Kidney epithelial cell (primary cell): Measurements from ENCODE around the gene RPS26. TPM values are rescaled to one million over a fixed set of nuclear protein-coding genes. Genes with fewer than 3 reads are reported as not detected.

Experiments
- DNase-seq: peaks from one replicate; pipeline ENCODE4 v3.0.0-alpha.2; 2010; ENCODE audit warnings: low read depth
- H3K27me3 ChIP-seq: 2 replicates; pipeline ENCODE4 v1.6.0; 2011; ENCODE audit warnings: low read length; ENCODE audit not compliant: control insufficient read depth, insufficient read depth
- H3K36me3 ChIP-seq: 2 replicates; pipeline ENCODE4 v1.5.1; 2011; ENCODE audit warnings: low read length; ENCODE audit not compliant: control insufficient read depth, insufficient read depth
- H3K4me3 ChIP-seq: 2 replicates; pipeline ENCODE4 v1.5.1; 2011; ENCODE audit warnings: low read depth, mild to moderate bottlenecking, control low read depth, low read length
- total RNA-seq: library from RNA; depleted of rRNA; stranded (reverse); fragments of >200 nt; gene quantifications from 2 replicates; pipeline ENCODE4 v1.2.3, GENCODE V29; 2015
- TF ChIP-seq, protein P1 (sequence below): IDR thresholded peaks from 2 replicates; pipeline ENCODE4 v1.5.1; 2011; ENCODE audit warnings: mild to moderate bottlenecking, moderate library complexity, low read length, control low read depth, inconsistent platforms; ENCODE audit not compliant: insufficient read depth, poor library complexity, severe bottlenecking

Gene RPS26
- total RNA-seq, 1 donor from 2014 or later: 1,382 TPM

DNA sequence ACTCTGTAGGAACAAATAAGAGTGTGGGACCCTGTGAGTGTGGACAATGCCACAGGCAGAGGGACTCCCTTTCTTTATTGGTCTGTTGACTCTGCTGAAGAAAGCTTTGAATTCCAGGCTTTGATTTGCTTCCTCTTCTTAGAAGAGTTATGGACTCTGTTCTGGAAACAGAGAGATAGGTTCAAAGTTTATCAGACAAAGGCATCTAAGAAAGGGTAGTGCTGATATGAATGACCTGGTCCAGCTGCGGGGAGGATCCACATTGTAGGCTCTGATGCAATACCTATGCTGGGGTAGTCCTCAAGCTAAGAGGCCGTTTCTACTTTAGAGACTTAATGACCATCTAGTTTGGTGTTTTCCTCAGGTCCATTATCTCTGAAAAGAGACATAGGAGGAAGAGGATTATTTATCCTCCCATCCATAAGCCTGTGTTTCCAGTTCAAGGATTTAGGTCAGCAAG is 31.6 kb upstream of the RPS26 start:
- no peak for DNase-seq

DNA sequence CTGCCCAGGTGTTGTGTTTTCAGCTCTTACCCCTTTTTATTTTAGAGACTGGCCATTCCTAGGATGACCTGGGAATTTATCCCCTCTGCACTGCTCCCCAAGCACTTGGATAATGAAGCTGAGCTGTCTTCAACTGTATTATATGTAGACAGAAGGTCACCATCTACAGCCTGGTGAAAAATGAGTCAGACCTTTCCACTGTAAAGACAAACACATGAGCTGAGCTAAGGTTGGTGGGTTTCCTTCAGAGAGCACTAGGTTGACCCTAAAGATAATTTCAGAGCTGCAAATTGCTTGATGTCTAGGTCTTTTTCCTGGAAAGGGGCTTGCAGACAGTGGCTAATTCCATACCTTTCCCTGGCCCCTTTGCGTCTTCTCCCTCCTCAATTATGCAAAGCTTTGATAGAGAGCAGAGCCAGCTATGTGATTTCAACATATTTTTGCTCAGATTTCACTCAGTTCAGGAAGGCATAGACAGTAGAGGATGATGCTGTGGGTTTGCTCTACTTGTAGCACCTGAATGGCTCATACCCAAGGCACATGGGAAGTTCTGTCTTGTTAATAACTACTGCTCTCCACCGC is 30.1 kb upstream of the RPS26 start:
- H3K36me3 ChIP-seq: no peaks in the 10 kb centered on the region
- TF ChIP-seq, protein P1, sequence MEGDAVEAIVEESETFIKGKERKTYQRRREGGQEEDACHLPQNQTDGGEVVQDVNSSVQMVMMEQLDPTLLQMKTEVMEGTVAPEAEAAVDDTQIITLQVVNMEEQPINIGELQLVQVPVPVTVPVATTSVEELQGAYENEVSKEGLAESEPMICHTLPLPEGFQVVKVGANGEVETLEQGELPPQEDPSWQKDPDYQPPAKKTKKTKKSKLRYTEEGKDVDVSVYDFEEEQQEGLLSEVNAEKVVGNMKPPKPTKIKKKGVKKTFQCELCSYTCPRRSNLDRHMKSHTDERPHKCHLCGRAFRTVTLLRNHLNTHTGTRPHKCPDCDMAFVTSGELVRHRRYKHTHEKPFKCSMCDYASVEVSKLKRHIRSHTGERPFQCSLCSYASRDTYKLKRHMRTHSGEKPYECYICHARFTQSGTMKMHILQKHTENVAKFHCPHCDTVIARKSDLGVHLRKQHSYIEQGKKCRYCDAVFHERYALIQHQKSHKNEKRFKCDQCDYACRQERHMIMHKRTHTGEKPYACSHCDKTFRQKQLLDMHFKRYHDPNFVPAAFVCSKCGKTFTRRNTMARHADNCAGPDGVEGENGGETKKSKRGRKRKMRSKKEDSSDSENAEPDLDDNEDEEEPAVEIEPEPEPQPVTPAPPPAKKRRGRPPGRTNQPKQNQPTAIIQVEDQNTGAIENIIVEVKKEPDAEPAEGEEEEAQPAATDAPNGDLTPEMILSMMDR: no peak
- H3K4me3 ChIP-seq: no peak overlapping the region
- no peak for DNase-seq
- H3K27me3 ChIP-seq: no peaks in the 10 kb centered on the region

More for the DNA sequence above, 31.6 kb upstream of the RPS26 start:
- H3K4me3 ChIP-seq: no peak overlapping the region
- TF ChIP-seq, protein P1: no peak
- no peaks in the 10 kb centered on the region for H3K36me3 ChIP-seq
- H3K27me3 ChIP-seq: no peaks in the 10 kb centered on the region

DNA sequence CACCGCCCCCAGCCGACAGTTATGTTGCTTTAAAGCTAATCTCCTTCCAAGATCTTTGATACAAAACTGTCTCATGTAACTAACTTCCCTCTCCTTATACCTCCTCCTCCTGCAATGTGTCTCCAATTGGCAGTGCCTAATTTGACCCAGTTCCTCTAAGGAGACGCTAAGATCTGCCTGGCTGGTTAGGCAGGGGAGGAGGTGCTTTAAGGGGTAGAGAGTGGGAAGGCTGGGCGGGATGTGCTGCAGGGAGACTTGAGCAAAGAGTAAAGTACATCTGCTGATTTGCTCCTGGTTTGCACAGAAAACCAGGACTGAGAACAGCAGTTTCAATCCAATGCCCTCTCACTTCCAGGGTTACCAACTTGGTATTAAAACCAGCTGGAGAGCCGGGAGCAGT is 28.2 kb upstream of the RPS26 start:
- Histone ChIP-seq H3K36me3 (no peaks in the 10 kb centered on the region), H3K4me3 (no peak overlapping the region), H3K27me3 (no peaks in the 10 kb centered on the region)
- no peak for DNase-seq
- TF ChIP-seq, protein P1: no peak

DNA sequence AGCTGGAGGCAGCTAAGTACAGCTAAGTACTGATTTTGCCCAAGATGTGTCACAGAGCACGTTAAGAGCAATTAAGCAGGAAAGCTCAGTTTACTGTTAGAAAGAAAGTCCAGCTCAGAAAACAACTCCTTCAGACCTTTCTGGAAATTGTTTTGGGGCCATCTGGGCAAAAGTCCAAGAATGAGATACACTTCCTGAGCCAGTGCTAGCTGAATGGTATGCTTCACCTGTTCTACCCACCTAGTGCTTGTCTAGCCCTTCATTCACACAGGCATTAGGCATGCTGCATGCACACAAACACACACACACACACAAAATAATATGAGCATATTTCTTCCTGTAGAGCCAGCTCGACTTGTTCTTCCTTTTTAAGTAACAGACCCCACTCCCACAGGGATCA is 27.5 kb upstream of the RPS26 start:
- no peaks in the 10 kb centered on the region for H3K27me3 ChIP-seq
- TF ChIP-seq, protein P1: no peak
- H3K36me3 ChIP-seq: no peaks in the 10 kb centered on the region
- no peak overlapping the region for H3K4me3 ChIP-seq
- no peak for DNase-seq

DNA sequence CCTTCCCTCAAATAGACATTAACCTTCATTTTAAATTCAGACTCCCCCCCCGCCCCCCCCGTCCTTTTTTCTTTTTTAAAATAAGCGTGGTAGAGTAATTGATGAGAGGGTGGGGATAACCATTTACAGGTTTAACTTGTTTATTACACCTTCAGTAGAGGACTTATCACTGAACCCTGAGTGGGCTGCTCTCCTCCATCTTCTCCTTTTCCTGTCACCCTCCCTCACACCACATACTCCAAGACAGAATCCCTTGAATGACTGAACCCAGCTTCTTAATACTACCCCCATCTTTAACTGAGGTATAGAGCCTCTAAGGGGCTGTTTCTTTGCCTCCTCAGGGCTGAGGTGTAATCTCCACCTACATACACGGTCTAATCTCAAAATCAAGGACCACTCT is 24.5 kb upstream of the RPS26 start:
- TF ChIP-seq, protein P1: no peak
- Histone ChIP-seq H3K36me3 (no peaks in the 10 kb centered on the region), H3K27me3 (no peaks in the 10 kb centered on the region), H3K4me3 (no peak overlapping the region)
- DNase-seq: no peak

DNA sequence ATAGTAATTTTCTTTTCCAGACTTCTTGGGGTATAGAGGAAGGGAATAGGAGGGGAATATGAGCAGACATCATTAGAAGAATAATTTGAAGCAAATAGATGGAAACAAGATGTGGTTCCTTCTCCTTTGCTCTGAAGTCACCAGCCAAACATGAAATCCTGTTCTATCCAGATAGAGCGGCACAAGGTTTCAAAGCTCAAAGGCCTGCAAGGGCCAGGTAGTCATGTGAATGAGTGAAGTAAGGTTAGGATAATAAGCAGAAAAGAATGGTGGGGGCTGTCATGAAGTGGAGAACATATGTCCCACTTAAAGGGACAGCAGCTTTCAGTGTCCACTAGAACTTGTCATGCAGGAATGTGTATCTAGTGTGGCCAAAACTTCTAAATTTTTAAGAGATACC is 23.4 kb upstream of the RPS26 start:
- no peaks in the 10 kb centered on the region for H3K27me3 ChIP-seq
- no peaks in the 10 kb centered on the region for H3K36me3 ChIP-seq
- H3K4me3 ChIP-seq: no peak overlapping the region
- DNase-seq: no peak
- TF ChIP-seq, protein P1: no peak
